Measurements from ENCODE around the gene PIK3C2B. TPM values are rescaled to one million over a fixed set of nuclear protein-coding genes. Genes with fewer than 3 reads are reported as not detected.

Gene PIK3C2B
- total and polyA plus RNA-seq, 4 donors: 2.8 to 14.9 (median 5.4) TPM

DNA sequence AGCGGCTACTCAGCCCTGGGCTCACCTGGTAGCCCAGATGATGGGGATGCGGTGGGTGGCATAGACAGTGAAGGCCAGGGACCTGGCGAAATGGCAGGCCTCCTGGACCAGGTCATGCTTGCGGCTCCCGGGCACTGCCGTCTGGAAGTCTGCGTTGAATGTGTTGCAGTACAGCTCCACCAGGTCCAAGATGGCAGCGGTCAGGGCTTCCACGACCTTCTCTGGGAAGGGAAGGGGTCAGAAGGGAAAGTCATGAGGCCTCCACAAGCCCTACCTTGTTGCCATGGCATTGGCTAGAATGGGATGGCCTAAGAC is 38.8 kb downstream of the PIK3C2B start:
- peaks cover 6 to 13% (median 10%) of the 10 kb centered on the region in 4 donors for H3K4me1 ChIP-seq (ENCODE audit: control insufficient read depth in 4 of 4, insufficient read depth in 4 of 4, low read length in 3 of 4)
- 98% methylated on average over 9 of the region's 9 CpGs for WGBS
- TF ChIP-seq YY1 (IDR thresholded peaks at IDR 0.05) (no peak), SP1 (IDR thresholded peaks at IDR 0.05) (no peak), RAD21 (IDR thresholded peaks at IDR 0.05) (no peak), HNF4A (conservative IDR thresholded peaks at IDR 0.05) (no peak), ATF3 (IDR thresholded peaks at IDR 0.05) (no peak), HNF4G (IDR thresholded peaks at IDR 0.05) (no peak), EGR1 (IDR thresholded peaks at IDR 0.05; ENCODE audit: low read depth in 2 of 2) (no peak), GABPA (IDR thresholded peaks at IDR 0.05 in 1 of 2, conservative IDR thresholded peaks at IDR 0.05 in 1 of 2) (no peak), FOXA1 (IDR thresholded peaks at IDR 0.05) (no peak)
- TF ChIP-seq, protein P1, sequence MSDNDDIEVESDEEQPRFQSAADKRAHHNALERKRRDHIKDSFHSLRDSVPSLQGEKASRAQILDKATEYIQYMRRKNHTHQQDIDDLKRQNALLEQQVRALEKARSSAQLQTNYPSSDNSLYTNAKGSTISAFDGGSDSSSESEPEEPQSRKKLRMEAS (IDR thresholded peaks at IDR 0.05): no peak
- no peaks in the 10 kb centered on the region for H3K27me3 ChIP-seq (ENCODE audit: control insufficient read depth in 4 of 4, insufficient read depth in 4 of 4, low read length in 3 of 4)
- H3K27ac ChIP-seq (ENCODE audit: low read depth in 1 of 2, low read length in 2 of 2): no peak overlapping the region
- no peak overlapping the region for H3K4me3 ChIP-seq (ENCODE audit: low read depth in 1 of 3, low read length in 3 of 3)
- no peaks in the 10 kb centered on the region for H3K9me3 ChIP-seq (ENCODE audit: control insufficient read depth in 4 of 4, low read length in 3 of 4)
- no peak overlapping the region for H3K9ac ChIP-seq (ENCODE audit: low read depth in 1 of 2, low read length in 2 of 2)
- DNase-seq (ENCODE audit: low spot score): no peak
- H3K36me3 ChIP-seq (ENCODE audit: control insufficient read depth in 4 of 4, insufficient read depth in 3 of 4, low read depth in 1 of 4, low read length in 3 of 4): peaks cover 9 to 27% (median 16%) of the 10 kb centered on the region in 4 donors

DNA sequence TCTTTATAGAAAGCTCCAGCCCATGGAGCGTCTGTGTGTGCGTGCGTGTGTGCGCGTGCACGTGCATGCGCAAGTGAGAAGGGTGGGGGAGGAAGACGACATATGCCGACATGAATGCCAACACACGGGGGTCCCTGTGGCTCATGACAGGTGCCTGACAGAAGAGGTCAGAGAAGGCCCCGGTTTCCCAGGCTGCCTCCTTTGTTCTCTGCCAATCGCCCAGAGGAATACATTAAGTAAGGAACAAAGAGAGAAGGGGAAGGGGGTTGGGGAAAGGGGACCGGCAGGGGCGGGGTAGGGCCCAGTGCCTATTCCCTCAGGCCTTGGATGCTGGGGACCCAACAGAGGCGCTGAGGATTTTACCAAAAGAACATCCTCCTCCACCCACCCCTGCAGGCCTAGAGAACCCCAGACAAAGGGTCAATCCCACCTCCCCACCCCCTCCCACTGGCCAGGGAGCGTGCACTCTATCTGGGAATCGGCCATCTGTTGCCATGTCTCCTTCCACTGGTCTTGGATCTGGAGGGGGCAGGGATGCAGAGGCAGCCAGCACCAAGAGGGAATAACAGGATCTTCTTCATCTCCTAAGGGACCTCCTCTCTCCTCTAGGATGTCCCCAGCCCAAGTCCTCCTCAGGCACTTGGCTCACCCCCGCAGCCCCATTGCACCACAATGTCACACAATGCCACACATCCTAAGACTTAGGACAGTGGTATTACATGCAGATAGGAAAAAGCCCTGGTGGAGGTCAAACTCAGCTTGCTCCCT is 39.4 kb downstream of the PIK3C2B start:
- H3K27me3 ChIP-seq (ENCODE audit: control insufficient read depth in 4 of 4, insufficient read depth in 4 of 4, low read length in 3 of 4): no peaks in the 10 kb centered on the region
- peaks cover 6 to 15% (median 12%) of the 10 kb centered on the region in 4 donors for H3K4me1 ChIP-seq (ENCODE audit: control insufficient read depth in 4 of 4, insufficient read depth in 4 of 4, low read length in 3 of 4)
- H3K27ac ChIP-seq (ENCODE audit: low read depth in 1 of 2, low read length in 2 of 2): no peak overlapping the region
- H3K4me3 ChIP-seq (ENCODE audit: low read depth in 1 of 3, low read length in 3 of 3): no peak overlapping the region
- DNase-seq (ENCODE audit: low spot score): no peak
- peaks cover 9 to 26% (median 16%) of the 10 kb centered on the region in 4 donors for H3K36me3 ChIP-seq (ENCODE audit: control insufficient read depth in 4 of 4, insufficient read depth in 3 of 4, low read depth in 1 of 4, low read length in 3 of 4)
- H3K9me3 ChIP-seq (ENCODE audit: control insufficient read depth in 4 of 4, low read length in 3 of 4): no peaks in the 10 kb centered on the region
- WGBS: 88% methylated on average over 18 of the region's 18 CpGs
- H3K9ac ChIP-seq (ENCODE audit: low read depth in 1 of 2, low read length in 2 of 2): no peak overlapping the region
- TF ChIP-seq JUND (IDR thresholded peaks at IDR 0.05) (no peak), YY1 (IDR thresholded peaks at IDR 0.05) (no peak), SP1 (IDR thresholded peaks at IDR 0.05) (no peak), FOXA1 (IDR thresholded peaks at IDR 0.05) (no peak), HNF4G (IDR thresholded peaks at IDR 0.05) (no peak), GABPA (IDR thresholded peaks at IDR 0.05 in 1 of 2, conservative IDR thresholded peaks at IDR 0.05 in 1 of 2) (no peak), HNF4A (conservative IDR thresholded peaks at IDR 0.05) (no peak), EGR1 (IDR thresholded peaks at IDR 0.05; ENCODE audit: low read depth in 2 of 2) (no peak), FOXA2 (IDR thresholded peaks at IDR 0.05) (no peak), NR2F2 (IDR thresholded peaks at IDR 0.05) (no peak)
- TF ChIP-seq, protein P2, sequence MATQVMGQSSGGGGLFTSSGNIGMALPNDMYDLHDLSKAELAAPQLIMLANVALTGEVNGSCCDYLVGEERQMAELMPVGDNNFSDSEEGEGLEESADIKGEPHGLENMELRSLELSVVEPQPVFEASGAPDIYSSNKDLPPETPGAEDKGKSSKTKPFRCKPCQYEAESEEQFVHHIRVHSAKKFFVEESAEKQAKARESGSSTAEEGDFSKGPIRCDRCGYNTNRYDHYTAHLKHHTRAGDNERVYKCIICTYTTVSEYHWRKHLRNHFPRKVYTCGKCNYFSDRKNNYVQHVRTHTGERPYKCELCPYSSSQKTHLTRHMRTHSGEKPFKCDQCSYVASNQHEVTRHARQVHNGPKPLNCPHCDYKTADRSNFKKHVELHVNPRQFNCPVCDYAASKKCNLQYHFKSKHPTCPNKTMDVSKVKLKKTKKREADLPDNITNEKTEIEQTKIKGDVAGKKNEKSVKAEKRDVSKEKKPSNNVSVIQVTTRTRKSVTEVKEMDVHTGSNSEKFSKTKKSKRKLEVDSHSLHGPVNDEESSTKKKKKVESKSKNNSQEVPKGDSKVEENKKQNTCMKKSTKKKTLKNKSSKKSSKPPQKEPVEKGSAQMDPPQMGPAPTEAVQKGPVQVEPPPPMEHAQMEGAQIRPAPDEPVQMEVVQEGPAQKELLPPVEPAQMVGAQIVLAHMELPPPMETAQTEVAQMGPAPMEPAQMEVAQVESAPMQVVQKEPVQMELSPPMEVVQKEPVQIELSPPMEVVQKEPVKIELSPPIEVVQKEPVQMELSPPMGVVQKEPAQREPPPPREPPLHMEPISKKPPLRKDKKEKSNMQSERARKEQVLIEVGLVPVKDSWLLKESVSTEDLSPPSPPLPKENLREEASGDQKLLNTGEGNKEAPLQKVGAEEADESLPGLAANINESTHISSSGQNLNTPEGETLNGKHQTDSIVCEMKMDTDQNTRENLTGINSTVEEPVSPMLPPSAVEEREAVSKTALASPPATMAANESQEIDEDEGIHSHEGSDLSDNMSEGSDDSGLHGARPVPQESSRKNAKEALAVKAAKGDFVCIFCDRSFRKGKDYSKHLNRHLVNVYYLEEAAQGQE (IDR thresholded peaks at IDR 0.05): no peak

DNA sequence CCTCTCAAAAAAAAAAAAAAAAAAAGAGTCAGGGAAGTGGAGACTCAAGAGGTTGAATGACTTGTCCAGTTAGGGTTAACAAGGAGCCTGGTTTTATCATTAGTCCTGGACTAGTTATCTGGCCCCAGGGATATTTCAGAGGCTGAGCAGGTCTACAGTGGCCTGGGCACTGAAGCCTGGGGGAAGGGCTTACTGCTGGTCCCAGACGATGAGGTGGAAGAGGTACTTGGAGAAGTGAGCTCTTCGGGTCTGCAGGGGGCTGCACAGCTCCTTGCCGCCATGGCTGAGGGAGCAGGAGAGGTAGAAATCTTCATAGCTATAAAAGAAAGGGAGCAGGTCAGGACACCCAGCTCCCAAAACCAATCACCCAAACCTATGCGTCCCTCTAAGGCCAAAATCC is 40.1 kb downstream of the PIK3C2B start:
- Histone ChIP-seq H3K36me3 (ENCODE audit: control insufficient read depth in 4 of 4, insufficient read depth in 3 of 4, low read depth in 1 of 4, low read length in 3 of 4) (peaks cover 9 to 20% (median 14%) of the 10 kb centered on the region in 4 donors), H3K9ac (ENCODE audit: low read depth in 1 of 2, low read length in 2 of 2) (no peak overlapping the region), H3K27me3 (ENCODE audit: control insufficient read depth in 4 of 4, insufficient read depth in 4 of 4, low read length in 3 of 4) (no peaks in the 10 kb centered on the region), H3K4me1 (ENCODE audit: control insufficient read depth in 4 of 4, insufficient read depth in 4 of 4, low read length in 3 of 4) (peaks cover 6 to 15% (median 12%) of the 10 kb centered on the region in 4 donors), H3K27ac (ENCODE audit: low read depth in 1 of 2, low read length in 2 of 2) (no peak overlapping the region), H3K9me3 (ENCODE audit: control insufficient read depth in 4 of 4, low read length in 3 of 4) (no peaks in the 10 kb centered on the region), H3K4me3 (ENCODE audit: low read depth in 1 of 3, low read length in 3 of 3) (no peak overlapping the region)
- 96% methylated on average over 4 of the region's 4 CpGs for WGBS
- DNase-seq (ENCODE audit: low spot score): no peak
- TF ChIP-seq GABPA (IDR thresholded peaks at IDR 0.05 in 1 of 2, conservative IDR thresholded peaks at IDR 0.05 in 1 of 2) (no peak), YY1 (IDR thresholded peaks at IDR 0.05) (no peak), NR2F2 (IDR thresholded peaks at IDR 0.05) (no peak), RAD21 (IDR thresholded peaks at IDR 0.05) (no peak), ATF3 (IDR thresholded peaks at IDR 0.05) (no peak), FOXA1 (IDR thresholded peaks at IDR 0.05) (no peak), FOXA2 (IDR thresholded peaks at IDR 0.05) (no peak), HNF4A (conservative IDR thresholded peaks at IDR 0.05) (no peak), SP1 (IDR thresholded peaks at IDR 0.05) (no peak), EGR1 (IDR thresholded peaks at IDR 0.05; ENCODE audit: low read depth in 2 of 2) (no peak), HNF4G (IDR thresholded peaks at IDR 0.05) (no peak)
- TF ChIP-seq, protein P1 (IDR thresholded peaks at IDR 0.05): no peak
- TF ChIP-seq, protein P3, sequence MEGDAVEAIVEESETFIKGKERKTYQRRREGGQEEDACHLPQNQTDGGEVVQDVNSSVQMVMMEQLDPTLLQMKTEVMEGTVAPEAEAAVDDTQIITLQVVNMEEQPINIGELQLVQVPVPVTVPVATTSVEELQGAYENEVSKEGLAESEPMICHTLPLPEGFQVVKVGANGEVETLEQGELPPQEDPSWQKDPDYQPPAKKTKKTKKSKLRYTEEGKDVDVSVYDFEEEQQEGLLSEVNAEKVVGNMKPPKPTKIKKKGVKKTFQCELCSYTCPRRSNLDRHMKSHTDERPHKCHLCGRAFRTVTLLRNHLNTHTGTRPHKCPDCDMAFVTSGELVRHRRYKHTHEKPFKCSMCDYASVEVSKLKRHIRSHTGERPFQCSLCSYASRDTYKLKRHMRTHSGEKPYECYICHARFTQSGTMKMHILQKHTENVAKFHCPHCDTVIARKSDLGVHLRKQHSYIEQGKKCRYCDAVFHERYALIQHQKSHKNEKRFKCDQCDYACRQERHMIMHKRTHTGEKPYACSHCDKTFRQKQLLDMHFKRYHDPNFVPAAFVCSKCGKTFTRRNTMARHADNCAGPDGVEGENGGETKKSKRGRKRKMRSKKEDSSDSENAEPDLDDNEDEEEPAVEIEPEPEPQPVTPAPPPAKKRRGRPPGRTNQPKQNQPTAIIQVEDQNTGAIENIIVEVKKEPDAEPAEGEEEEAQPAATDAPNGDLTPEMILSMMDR (IDR thresholded peaks at IDR 0.05; ENCODE audit: low read depth, low read length, missing input control): no peak
- TF ChIP-seq, protein P4, sequence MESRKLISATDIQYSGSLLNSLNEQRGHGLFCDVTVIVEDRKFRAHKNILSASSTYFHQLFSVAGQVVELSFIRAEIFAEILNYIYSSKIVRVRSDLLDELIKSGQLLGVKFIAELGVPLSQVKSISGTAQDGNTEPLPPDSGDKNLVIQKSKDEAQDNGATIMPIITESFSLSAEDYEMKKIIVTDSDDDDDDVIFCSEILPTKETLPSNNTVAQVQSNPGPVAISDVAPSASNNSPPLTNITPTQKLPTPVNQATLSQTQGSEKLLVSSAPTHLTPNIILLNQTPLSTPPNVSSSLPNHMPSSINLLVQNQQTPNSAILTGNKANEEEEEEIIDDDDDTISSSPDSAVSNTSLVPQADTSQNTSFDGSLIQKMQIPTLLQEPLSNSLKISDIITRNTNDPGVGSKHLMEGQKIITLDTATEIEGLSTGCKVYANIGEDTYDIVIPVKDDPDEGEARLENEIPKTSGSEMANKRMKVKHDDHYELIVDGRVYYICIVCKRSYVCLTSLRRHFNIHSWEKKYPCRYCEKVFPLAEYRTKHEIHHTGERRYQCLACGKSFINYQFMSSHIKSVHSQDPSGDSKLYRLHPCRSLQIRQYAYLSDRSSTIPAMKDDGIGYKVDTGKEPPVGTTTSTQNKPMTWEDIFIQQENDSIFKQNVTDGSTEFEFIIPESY (IDR thresholded peaks at IDR 0.05): no peak
